Endothelial cell of umbilical vein (primary cell): ENCODE results near the gene HP. TPM values are rescaled to one million over a fixed set of nuclear protein-coding genes. Genes with fewer than 3 reads are reported as not detected.

Source experiments
- BruUV-seq: library from RNA; stranded (reverse); fragments of 400-500 nt; replicated peaks from 2 replicates; lab custom pipeline; 2021; lab: Mats Ljungman, UMichigan
- CTCF ChIA-PET: fragments of 300-600, 350-600 bp; sonication (Branson Sonifier 250); formaldehyde crosslinking; loops from one replicate; lab custom pipeline; 2021; ENCODE audit warnings: antibody characterized with exemption, inconsistent platforms; lab: Charles Lee
- POLR2A ChIA-PET: fragments of 300-600, 350-600 bp; sonication (Branson Sonifier 250); formaldehyde crosslinking; loops from one replicate; lab custom pipeline; 2021; ENCODE audit warnings: antibody characterized with exemption, inconsistent platforms; lab: Charles Lee
- DNase-seq: peaks from one replicate; pipeline ENCODE4 v3.0.0-alpha.2; 2011; ENCODE audit warnings: low read depth, low spot score
- FAIRE-seq: peaks from 2 replicates; lab custom pipeline; 2011; peaks lifted over from hg19 to GRCh38; lab: Jason Lieb, UNC
- H2AFZ ChIP-seq: 2 replicates; pipeline ENCODE4 v1.6.0; 2012; ENCODE audit warnings: low read depth, low read length, control low read depth, inconsistent platforms
- H3K27ac ChIP-seq: 2 replicates; pipeline ENCODE4 v1.5.1; 2011; ENCODE audit warnings: low read depth, mild to moderate bottlenecking, control low read depth, low read length, moderate library complexity; ENCODE audit not compliant: insufficient read depth
- H3K27me3 ChIP-seq, 2 experiments: 2 replicates each; pipeline versions ENCODE4 v1.6.0 to v1.6.1; 2011; ENCODE audit warnings: low read length in 2 of 2, mixed read lengths in 1 of 2; ENCODE audit not compliant: control insufficient read depth in 2 of 2, insufficient read depth in 2 of 2
- H3K36me3 ChIP-seq, 2 experiments: 2 replicates in 1 of 2; 3 replicates in 1 of 2; pipeline ENCODE4 v1.5.1; 2011; ENCODE audit warnings: low read length in 2 of 2, mild to moderate bottlenecking in 1 of 2, moderate library complexity in 1 of 2; ENCODE audit not compliant: control insufficient read depth in 2 of 2, insufficient read depth in 2 of 2; ENCODE audit errors: extremely low read depth in 1 of 2
- H3K4me1 ChIP-seq: 3 replicates; pipeline ENCODE4 v1.5.1; 2011; ENCODE audit warnings: mild to moderate bottlenecking, low read length; ENCODE audit not compliant: control insufficient read depth, insufficient read depth; ENCODE audit errors: extremely low read depth
- H3K4me2 ChIP-seq: 2 replicates; pipeline ENCODE4 v1.6.1; 2011; ENCODE audit warnings: low read length, control low read depth, mixed read lengths; ENCODE audit not compliant: insufficient read depth
- H3K4me3 ChIP-seq, 3 experiments: fragments of 200-600 bp in 1 of 3; sonication (generic), shearing (Covaris generic) in 1 of 3; replicated peaks in 1 of 3; 2 replicates each; pipeline ENCODE4 v1.5.1; 2011 to 2016; ENCODE audit warnings: control low read depth in 3 of 3, low read length in 3 of 3, mild to moderate bottlenecking in 2 of 3, inconsistent platforms in 1 of 3, low read depth in 1 of 3, moderate library complexity in 1 of 3; ENCODE audit not compliant: insufficient read depth in 1 of 3
- H3K79me2 ChIP-seq: 2 replicates; pipeline ENCODE4 v1.6.0; 2012; ENCODE audit warnings: low read length, inconsistent platforms; ENCODE audit not compliant: control insufficient read depth, insufficient read depth
- H3K9ac ChIP-seq: replicated peaks from 2 replicates; pipeline ENCODE3; 2011; ENCODE audit warnings: low read length, control low read depth; ENCODE audit not compliant: insufficient read depth; ENCODE audit errors: extremely low read depth
- H3K9me1 ChIP-seq: replicated peaks from 3 replicates; pipeline ENCODE4 v1.6.0; 2011; ENCODE audit warnings: mild to moderate bottlenecking, low read length; ENCODE audit not compliant: control insufficient read depth, insufficient read depth; ENCODE audit errors: extremely low read depth
- H3K9me3 ChIP-seq: replicated peaks from 2 replicates; pipeline ENCODE4 v1.5.1; 2012; ENCODE audit warnings: low read length, inconsistent platforms; ENCODE audit not compliant: control insufficient read depth, insufficient read depth
- H4K20me1 ChIP-seq: replicated peaks from 2 replicates; pipeline ENCODE3; 2011; ENCODE audit warnings: mild to moderate bottlenecking, low read length; ENCODE audit not compliant: control insufficient read depth, insufficient read depth; ENCODE audit errors: extremely low read depth
- EZH2 ChIP-seq: IDR thresholded peaks from 2 replicates; pipeline ENCODE4 v1.6.1; 2012; ENCODE audit warnings: borderline replicate concordance, low read depth, mild to moderate bottlenecking, moderate library complexity, low read length, inconsistent platforms; ENCODE audit not compliant: severe bottlenecking
- FOS ChIP-seq: IDR thresholded peaks from 2 replicates; pipeline ENCODE4 v1.6.1; 2011; ENCODE audit warnings: mild to moderate bottlenecking, low read length, moderate library complexity, borderline replicate concordance; ENCODE audit not compliant: insufficient read depth
- JUN ChIP-seq: IDR thresholded peaks from 2 replicates; pipeline ENCODE4 v1.6.1; 2011; ENCODE audit warnings: borderline replicate concordance, low read depth; ENCODE audit not compliant: insufficient read length, insufficient read depth
- POLR2A ChIP-seq: IDR thresholded peaks from 2 replicates; pipeline ENCODE4 v1.6.1; 2012; ENCODE audit warnings: low read depth, mild to moderate bottlenecking, control low read depth, low read length
- dilution Hi-C: fragments of 300-500 bp; cut with MboI; formaldehyde crosslinking; loops from one replicate; pipeline ENCODE4 v1.15.0; 2019; ENCODE audit warnings: low sequenced_read_pairs; ENCODE audit not compliant: extremely low pct_ligation_motif_present
- intact Hi-C: fragments of 100-400 bp; cut with micrococcal nuclease; formaldehyde crosslinking; loops from one replicate; pipeline ENCODE4 v1.10.0; 2022
- polyA plus RNA-seq, 4 experiments: library from polyadenylated mRNA; depleted of rRNA in 3 of 4; stranded (reverse) in 3 of 4; unstranded in 1 of 4; fragments of >200 nt; gene quantifications; 2 replicates each; pipeline versions ENCODE4 v1.2.1 to v1.2.3, GENCODE V29; 2011 to 2012; ENCODE audit warnings: missing spikeins in 1 of 4
- total RNA-seq: library from RNA; stranded (reverse); gene quantifications from 2 replicates; pipeline ENCODE4 v1.2.3, GENCODE V29; 2021

HP gene
- total and polyA plus RNA-seq, 2 donors (not counting 3 experiments of a cell fraction or from before 2014, with no cell fraction given) = not detected

- dilution Hi-C loops = no loop called here
- CTCF ChIA-PET = interaction anchor here (1.3 kb wide), 1 partner anchor 14 kb away, joined by 3 read pairs; no protein-coding TSS in a partner anchor
These were observed 55.7 kb downstream of the HP start for GRCh38 chr16:72109966-72110530.

More at GRCh38 chr16:72109966-72110530, 55.7 kb downstream of the HP start:
- Histone ChIP-seq H3K4me3 (no peak overlapping the region), H4K20me1 (no peaks in the 10 kb centered on the region), H3K9me1 (no peaks in the 10 kb centered on the region), H3K9me3 (no peaks in the 10 kb centered on the region), H3K4me2 (no peak overlapping the region), H3K79me2 (no peaks in the 10 kb centered on the region), H3K27me3 (no peaks in the 10 kb centered on the region), H3K9ac (no peak overlapping the region), H3K36me3 (peaks cover 26 to 61% of the 10 kb centered on the region in 2 experiments), H3K27ac (no peak overlapping the region), H3K4me1 (no peaks in the 10 kb centered on the region), H2AFZ (no peak overlapping the region)
- no TSS peak for BruUV-seq
- DNase-seq (no peak), FAIRE-seq (no peak)
- POLR2A ChIA-PET = no interaction called here
- TF ChIP-seq POLR2A (no peak), JUN (no peak), FOS (no peak), EZH2 (no peak)
- intact Hi-C loops = no loop called here

Other genes starting within 250 kb of the HP start
- 85.3 and 88.4 TPM in 2 replicates for gene AP1G1, start 245.7 kb upstream of the HP start, total RNA-seq
- gene AP1G1, start 245.7 kb upstream of the HP start, polyA plus RNA-seq = 55.5 and 57.4 TPM in 2 replicates
- 23.9 and 24.9 TPM in 2 replicates for gene ATXN1L, start 208.5 kb upstream of the HP start, total RNA-seq
- gene ATXN1L, start 208.5 kb upstream of the HP start, polyA plus RNA-seq = 14.9 and 15.6 TPM in 2 replicates
- gene ZNF821, start 170.3 kb upstream of the HP start, total RNA-seq = 7.3 and 9.6 TPM in 2 replicates
- 8.0 and 8.1 TPM in 2 replicates for gene ZNF821, start 170.3 kb upstream of the HP start, polyA plus RNA-seq
- 165 and 185 TPM in 2 replicates for gene IST1, start 159.0 kb upstream of the HP start, total RNA-seq
- 136 and 145 TPM in 2 replicates for gene IST1, start 159.0 kb upstream of the HP start, polyA plus RNA-seq
- gene PKD1L3, start 54.1 kb upstream of the HP start, total RNA-seq = not detected in 2 replicates
- gene PKD1L3, start 54.1 kb upstream of the HP start, polyA plus RNA-seq = not detected in 2 replicates
- 9.2 and 9.7 TPM in 2 replicates for gene DHODH, start 45.8 kb upstream of the HP start, total RNA-seq
- 3.4 and 5.8 TPM in 2 replicates for gene DHODH, start 45.8 kb upstream of the HP start, polyA plus RNA-seq
- gene HPR, start 8.7 kb downstream of the HP start, total RNA-seq = not detected in 2 replicates
- not detected in 2 replicates for gene HPR, start 8.7 kb downstream of the HP start, polyA plus RNA-seq
- 11.7 and 12.7 TPM in 2 replicates for gene TXNL4B, start 39.1 kb downstream of the HP start, total RNA-seq
- 8.7 and 10.0 TPM in 2 replicates for gene TXNL4B, start 39.1 kb downstream of the HP start, polyA plus RNA-seq
- gene DHX38, start 39.3 kb downstream of the HP start, total RNA-seq = 78.4 and 78.6 TPM in 2 replicates
- 39.7 and 47.3 TPM in 2 replicates for gene DHX38, start 39.3 kb downstream of the HP start, polyA plus RNA-seq
- gene PMFBP1, start 117.7 kb downstream of the HP start, total RNA-seq = 0.42 TPM in 1 of 2 replicates, not detected in the other
- gene PMFBP1, start 117.7 kb downstream of the HP start, polyA plus RNA-seq = 0.12 and 0.14 TPM in 2 replicates